Endothelial cell of umbilical vein (primary cell): ENCODE results near the gene CXCR2.

ENCODE experiments used
- CTCF ChIP-seq, 2 donors: IDR thresholded peaks; 1 replicate in 1 of 2; 2 replicates in 1 of 2; pipeline ENCODE4 v1.5.1; 2011; ENCODE audit warnings: low read length in 2 of 2, mild to moderate bottlenecking in 2 of 2, moderate library complexity in 2 of 2, control low read depth in 1 of 2, inconsistent platforms in 1 of 2, low read depth in 1 of 2; ENCODE audit not compliant: insufficient read depth in 1 of 2; ENCODE audit errors: extremely low read depth in 1 of 2
- EZH2 ChIP-seq: IDR thresholded peaks from 2 replicates; pipeline ENCODE4 v1.6.1; 2012; ENCODE audit warnings: borderline replicate concordance, low read depth, mild to moderate bottlenecking, moderate library complexity, low read length, inconsistent platforms; ENCODE audit not compliant: severe bottlenecking
- FOS ChIP-seq: IDR thresholded peaks from 2 replicates; pipeline ENCODE4 v1.6.1; 2011; ENCODE audit warnings: mild to moderate bottlenecking, low read length, moderate library complexity, borderline replicate concordance; ENCODE audit not compliant: insufficient read depth
- JUN ChIP-seq: IDR thresholded peaks from 2 replicates; pipeline ENCODE4 v1.6.1; 2011; ENCODE audit warnings: borderline replicate concordance, low read depth; ENCODE audit not compliant: insufficient read length, insufficient read depth
- MYC ChIP-seq: IDR thresholded peaks from one replicate; pipeline ENCODE4 v1.6.1; 2011; ENCODE audit warnings: mild to moderate bottlenecking, low read depth, low read length
- POLR2A ChIP-seq: IDR thresholded peaks from 2 replicates; pipeline ENCODE4 v1.6.1; 2012; ENCODE audit warnings: low read depth, mild to moderate bottlenecking, control low read depth, low read length
- POLR2AphosphoS5 ChIP-seq: IDR thresholded peaks from 2 replicates; pipeline ENCODE4 v1.6.1; 2012; ENCODE audit warnings: low read depth, mild to moderate bottlenecking, control low read depth, low read length, moderate library complexity; ENCODE audit not compliant: insufficient read depth
- TF ChIP-seq, protein P1 (sequence below): IDR thresholded peaks from 2 replicates; pipeline ENCODE4 v1.6.1; 2011; ENCODE audit not compliant: insufficient read depth, insufficient read length

GRCh38 chr2:218180467-218181114 lies 54.8 kb downstream of the CXCR2 start:
- no peak for TF ChIP-seq MYC
- no peak for TF ChIP-seq CTCF (IDR thresholded peaks at IDR 0.05; ENCODE audit: extremely low read depth in 1 of 2, insufficient read depth in 1 of 2, low read depth in 1 of 2, low read length in 2 of 2)
- TF ChIP-seq EZH2: no peak
- TF ChIP-seq, protein P1, sequence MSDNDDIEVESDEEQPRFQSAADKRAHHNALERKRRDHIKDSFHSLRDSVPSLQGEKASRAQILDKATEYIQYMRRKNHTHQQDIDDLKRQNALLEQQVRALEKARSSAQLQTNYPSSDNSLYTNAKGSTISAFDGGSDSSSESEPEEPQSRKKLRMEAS: no peak
- no peak for TF ChIP-seq POLR2A
- TF ChIP-seq JUN: no peak
- no peak for TF ChIP-seq FOS
- TF ChIP-seq POLR2AphosphoS5: no peak
